GM12801 (cell line): ENCODE measurements around the gene NBAS.

Experiments
- TF ChIP-seq, protein P1 (sequence below): IDR thresholded peaks from one replicate; pipeline ENCODE4 v1.5.1; 2011; ENCODE audit warnings: control low read depth; ENCODE audit not compliant: insufficient read length; ENCODE audit errors: extremely low read depth

Gene NBAS

DNA sequence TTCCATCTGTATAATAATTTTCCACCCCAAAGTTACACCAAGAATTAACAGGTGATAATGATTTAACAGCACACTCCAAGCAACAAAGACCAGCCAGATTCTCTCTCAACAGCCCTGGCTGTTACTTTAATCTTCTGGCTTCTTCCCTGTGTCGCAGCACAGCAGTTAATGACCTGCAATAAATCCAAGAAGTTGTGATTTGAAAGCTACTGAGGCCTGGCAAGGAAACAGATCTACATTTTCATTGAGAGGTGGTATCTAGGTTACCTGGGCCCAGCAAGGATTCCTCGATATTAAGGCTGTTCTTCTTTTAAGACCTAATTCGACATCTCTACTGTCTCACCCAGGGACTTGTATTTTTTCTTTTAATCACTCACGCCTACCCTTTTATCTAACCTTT, 433.8 kb downstream of the NBAS start:
- TF ChIP-seq, protein P1, sequence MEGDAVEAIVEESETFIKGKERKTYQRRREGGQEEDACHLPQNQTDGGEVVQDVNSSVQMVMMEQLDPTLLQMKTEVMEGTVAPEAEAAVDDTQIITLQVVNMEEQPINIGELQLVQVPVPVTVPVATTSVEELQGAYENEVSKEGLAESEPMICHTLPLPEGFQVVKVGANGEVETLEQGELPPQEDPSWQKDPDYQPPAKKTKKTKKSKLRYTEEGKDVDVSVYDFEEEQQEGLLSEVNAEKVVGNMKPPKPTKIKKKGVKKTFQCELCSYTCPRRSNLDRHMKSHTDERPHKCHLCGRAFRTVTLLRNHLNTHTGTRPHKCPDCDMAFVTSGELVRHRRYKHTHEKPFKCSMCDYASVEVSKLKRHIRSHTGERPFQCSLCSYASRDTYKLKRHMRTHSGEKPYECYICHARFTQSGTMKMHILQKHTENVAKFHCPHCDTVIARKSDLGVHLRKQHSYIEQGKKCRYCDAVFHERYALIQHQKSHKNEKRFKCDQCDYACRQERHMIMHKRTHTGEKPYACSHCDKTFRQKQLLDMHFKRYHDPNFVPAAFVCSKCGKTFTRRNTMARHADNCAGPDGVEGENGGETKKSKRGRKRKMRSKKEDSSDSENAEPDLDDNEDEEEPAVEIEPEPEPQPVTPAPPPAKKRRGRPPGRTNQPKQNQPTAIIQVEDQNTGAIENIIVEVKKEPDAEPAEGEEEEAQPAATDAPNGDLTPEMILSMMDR, result no peak

DNA sequence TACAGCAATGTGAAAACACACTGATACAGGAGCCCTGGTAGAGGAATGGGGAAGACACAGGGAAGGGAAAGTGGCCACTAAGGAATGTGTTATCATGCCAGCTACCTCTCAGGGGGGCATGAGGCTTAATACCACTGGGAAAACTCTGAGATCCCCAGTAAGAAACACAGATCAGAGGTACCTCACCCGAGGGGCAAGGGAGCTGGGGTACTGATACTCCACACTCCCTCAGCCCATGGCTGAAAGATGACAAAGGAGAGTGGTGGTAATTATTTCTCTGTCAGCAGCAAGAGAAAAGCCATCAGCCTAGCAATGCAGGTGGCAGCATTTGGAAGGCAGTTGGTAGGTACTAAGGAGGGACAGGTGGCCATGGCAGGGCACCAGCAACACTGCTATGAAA, 434.8 kb downstream of the NBAS start:
- TF ChIP-seq, protein P1, result no peak

GRCh38 chr2:15122915-15123314, 438.2 kb downstream of the NBAS start:
- TF ChIP-seq, protein P1, result no peak

DNA sequence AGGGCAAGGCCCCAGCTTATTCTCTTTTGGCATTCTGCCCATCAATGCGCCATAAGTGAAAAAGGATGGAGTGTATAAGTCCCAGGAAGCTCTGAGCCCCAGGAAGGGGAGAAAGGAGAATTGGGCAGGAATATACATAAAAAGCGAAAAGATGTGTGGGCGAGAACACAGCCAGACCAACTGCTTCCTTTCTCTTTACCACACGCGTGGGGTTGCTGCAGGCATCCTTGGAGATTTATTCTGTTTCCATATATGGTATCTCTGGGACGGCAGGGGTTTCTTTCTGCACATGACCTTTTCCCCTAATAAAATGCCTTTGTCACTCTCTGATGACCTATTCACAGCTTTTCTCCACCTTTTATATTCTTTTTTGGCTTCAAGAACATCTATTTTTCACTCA, 440.5 kb downstream of the NBAS start:
- TF ChIP-seq, protein P1, result no peak

DNA sequence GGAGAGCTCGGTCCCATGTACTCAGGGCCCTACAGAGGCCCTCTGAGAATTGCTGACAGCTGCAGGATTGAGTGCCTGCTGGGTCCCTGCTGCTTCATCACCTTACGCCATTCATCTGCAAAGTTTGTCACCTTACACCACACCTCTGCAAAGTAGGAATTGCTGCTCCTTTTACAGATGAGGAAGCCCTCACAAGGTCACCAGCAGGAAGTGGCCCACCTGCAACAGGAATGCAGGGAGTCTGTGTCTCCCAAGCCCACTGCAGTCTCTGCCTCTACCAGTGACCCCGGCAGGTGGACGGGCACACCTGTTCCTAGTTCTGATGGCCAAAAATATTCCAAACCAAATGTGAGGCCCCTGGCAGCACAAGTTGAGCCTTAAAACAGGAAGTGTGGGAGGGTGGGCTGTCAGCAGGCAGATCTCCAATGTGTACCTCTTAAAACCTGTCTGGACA, 441.4 kb downstream of the NBAS start:
- TF ChIP-seq, protein P1, result no peak

DNA sequence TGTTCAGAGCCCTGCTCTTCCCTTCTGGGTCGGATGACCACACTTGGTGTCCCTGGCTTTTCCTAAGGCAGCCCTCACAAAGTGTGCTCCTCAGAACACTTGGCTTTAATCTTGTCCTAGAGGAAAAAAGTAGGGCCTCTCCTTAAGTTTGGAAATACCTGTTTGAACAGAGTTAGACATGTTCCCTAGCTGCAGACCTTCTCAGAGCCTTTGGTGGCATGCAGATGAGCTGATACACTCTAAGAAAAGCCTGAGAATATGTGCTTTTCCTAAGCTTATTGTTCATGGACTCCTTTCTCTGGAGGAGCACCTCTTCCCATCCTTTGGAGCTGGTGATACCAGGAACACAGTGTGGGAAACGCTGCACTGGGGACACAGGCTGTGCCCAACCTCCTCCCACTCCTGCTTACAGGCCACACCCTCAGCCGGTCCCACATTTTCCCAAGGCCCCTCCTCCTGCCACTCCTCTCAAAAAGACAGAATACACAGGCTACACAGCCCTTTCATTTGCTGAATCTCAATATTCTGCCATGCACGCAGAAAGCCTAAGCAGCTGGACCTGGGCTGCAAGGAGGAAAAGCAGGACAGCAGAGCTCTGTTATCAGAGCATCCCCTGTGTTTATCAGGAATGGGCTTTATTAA, 443.6 kb downstream of the NBAS start:
- TF ChIP-seq, protein P1, result no peak
